SK-N-SH treated with all-trans-retinoic acid at 6 μM for 48 hours (cell line): ENCODE measurements around the gene RSL24D1.

Experiments
- SNAI2 ChIP-seq: fragments of 250-450 bp; sonication (Bioruptor Pico); IDR thresholded peaks from 2 replicates; pipeline ENCODE4 v1.5.0; 2020; ENCODE audit warnings: mild to moderate bottlenecking, moderate library complexity
- TF ChIP-seq, protein P1 (sequence below): fragments of 250-450 bp; sonication (Bioruptor Pico); IDR thresholded peaks from 2 replicates; pipeline ENCODE4 v1.8.0; 2020; ENCODE audit warnings: mild to moderate bottlenecking, moderate library complexity, borderline replicate concordance

DNA sequence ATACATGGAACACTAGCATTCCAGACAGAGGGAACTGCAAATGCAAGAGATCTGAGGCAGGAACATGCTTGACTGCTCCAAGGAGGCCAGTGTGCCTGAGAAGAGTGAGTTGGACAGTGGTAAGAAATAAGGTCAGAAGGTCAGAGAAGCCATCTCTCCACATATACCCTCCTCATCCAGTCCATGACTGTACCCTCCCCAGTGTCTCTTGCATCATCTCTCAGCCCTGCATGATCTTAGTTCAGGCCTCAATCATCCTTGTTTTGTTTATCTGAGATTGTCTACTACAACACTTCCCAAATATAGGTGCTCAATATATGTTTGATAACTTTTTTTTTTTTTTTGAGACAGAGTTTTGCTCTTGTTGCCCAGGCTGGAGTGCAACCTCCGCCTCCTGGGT lies 5.5 kb upstream of the RSL24D1 start:
- TF ChIP-seq, protein P1, sequence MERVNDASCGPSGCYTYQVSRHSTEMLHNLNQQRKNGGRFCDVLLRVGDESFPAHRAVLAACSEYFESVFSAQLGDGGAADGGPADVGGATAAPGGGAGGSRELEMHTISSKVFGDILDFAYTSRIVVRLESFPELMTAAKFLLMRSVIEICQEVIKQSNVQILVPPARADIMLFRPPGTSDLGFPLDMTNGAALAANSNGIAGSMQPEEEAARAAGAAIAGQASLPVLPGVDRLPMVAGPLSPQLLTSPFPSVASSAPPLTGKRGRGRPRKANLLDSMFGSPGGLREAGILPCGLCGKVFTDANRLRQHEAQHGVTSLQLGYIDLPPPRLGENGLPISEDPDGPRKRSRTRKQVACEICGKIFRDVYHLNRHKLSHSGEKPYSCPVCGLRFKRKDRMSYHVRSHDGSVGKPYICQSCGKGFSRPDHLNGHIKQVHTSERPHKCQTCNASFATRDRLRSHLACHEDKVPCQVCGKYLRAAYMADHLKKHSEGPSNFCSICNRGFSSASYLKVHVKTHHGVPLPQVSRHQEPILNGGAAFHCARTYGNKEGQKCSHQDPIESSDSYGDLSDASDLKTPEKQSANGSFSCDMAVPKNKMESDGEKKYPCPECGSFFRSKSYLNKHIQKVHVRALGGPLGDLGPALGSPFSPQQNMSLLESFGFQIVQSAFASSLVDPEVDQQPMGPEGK (CRISPR knock-in tag) = no peak
- TF ChIP-seq SNAI2 (CRISPR knock-in tag) = no peak
